ENCODE results near the gene NPRL2.

GRCh38 chr3:50374363-50375257 lies 24.0 kb upstream of the NPRL2 start:
- no peak for TF ChIP-seq POLR2A (IDR thresholded peaks at IDR 0.05; ENCODE audit: low read depth, low read length)
- no peak for TF ChIP-seq POLR2AphosphoS5 (IDR thresholded peaks at IDR 0.05; ENCODE audit: low read depth, low read length)
- TF ChIP-seq TAF1 (IDR thresholded peaks at IDR 0.05; ENCODE audit: borderline replicate concordance, low read depth, low read length), result no peak

Data from GM12892 (cell line).